Muscle of arm (tissue), 12 donors: ENCODE measurements around the gene LIAS. TPM values are rescaled to one million over a fixed set of nuclear protein-coding genes. Genes with fewer than 3 reads are reported as not detected.
"Not testable (repeated sequence)": the region's sequence is repeated elsewhere in the genome, so short reads cannot be mapped to it uniquely, and the experiment has no call there.

ENCODE experiments used
- DNase-seq: peaks from one replicate; pipeline ENCODE4 v3.0.0-alpha.2; 2013
- polyA plus RNA-seq, 12 donors: library from polyadenylated mRNA; unstranded; fragments of 120-200 nt; gene quantifications; one replicate each; pipeline ENCODE4 v1.2.1, GENCODE V29; 2013; ENCODE audit not compliant: insufficient read length in 12 of 12

Gene LIAS
- polyA plus RNA-seq, 12 donors = 21.5 to 41.6 (median 29.6) TPM; not detected in 1

- no peak for DNase-seq
Observed at GRCh38 chr4:39494354-39494753, 35.5 kb downstream of the LIAS start.

- DNase-seq = peak; percentile 8
Observed at GRCh38 chr4:39495446-39496213, 36.8 kb downstream of the LIAS start.

GRCh38 chr4:39497909-39498726, 39.3 kb downstream of the LIAS start:
- DNase-seq = no peak

- DNase-seq = no peak
Observed at GRCh38 chr4:39498727-39499020, 39.8 kb downstream of the LIAS start.

- DNase-seq = no peak
Observed at GRCh38 chr4:39502019-39502663, 43.3 kb downstream of the LIAS start.

- not testable (repeated sequence) for DNase-seq
Observed at GRCh38 chr4:39502664-39503035, 43.8 kb downstream of the LIAS start.

GRCh38 chr4:39504538-39504937, 45.7 kb downstream of the LIAS start:
- DNase-seq = no peak

GRCh38 chr4:39505581-39505980, 46.7 kb downstream of the LIAS start:
- no peak for DNase-seq

- no peak for DNase-seq
Observed at GRCh38 chr4:39510348-39510929, 51.6 kb downstream of the LIAS start.

GRCh38 chr4:39514266-39514665, 55.4 kb downstream of the LIAS start:
- DNase-seq = not testable (repeated sequence)

- DNase-seq = no peak
Observed at GRCh38 chr4:39514888-39515401, 56.1 kb downstream of the LIAS start.

GRCh38 chr4:39515669-39516401, 57.0 kb downstream of the LIAS start:
- not testable (repeated sequence) for DNase-seq

- DNase-seq = no peak
Observed at GRCh38 chr4:39516407-39516966, 57.6 kb downstream of the LIAS start.

GRCh38 chr4:39518484-39518883, 59.6 kb downstream of the LIAS start:
- no peak for DNase-seq

GRCh38 chr4:39521253-39521919, 62.5 kb downstream of the LIAS start:
- DNase-seq = peak; percentile 56

GRCh38 chr4:39522068-39522467, 63.2 kb downstream of the LIAS start:
- peak; percentile 15 for DNase-seq

GRCh38 chr4:39524161-39524957, 65.5 kb downstream of the LIAS start:
- DNase-seq = no peak

GRCh38 chr4:39525822-39526690, 67.2 kb downstream of the LIAS start:
- DNase-seq = peak; percentile 5
